GM13976 (cell line): ENCODE measurements around the gene KRTAP13-4.

ENCODE experiments used
- DNase-seq: peaks from one replicate; pipeline ENCODE4 v3.0.0; 2012; ENCODE audit warnings: low spot score
- in situ Hi-C: fragments of 300-500 bp; cut with MboI; formaldehyde crosslinking; loops from one replicate; pipeline ENCODE4 v1.12.0; 2022; ENCODE audit warnings: low sequenced_read_pairs, mixed read lengths, inconsistent platforms; ENCODE audit not compliant: unreplicated experiment
- TF ChIP-seq, protein P1 (sequence below): IDR thresholded peaks from 2 replicates; pipeline ENCODE4 v1.5.1; 2012; ENCODE audit warnings: borderline replicate concordance, mild to moderate bottlenecking; ENCODE audit not compliant: insufficient read depth; ENCODE audit errors: extremely low read depth, missing control alignments, control extremely low read depth

The KRTAP13-4 gene

DNA sequence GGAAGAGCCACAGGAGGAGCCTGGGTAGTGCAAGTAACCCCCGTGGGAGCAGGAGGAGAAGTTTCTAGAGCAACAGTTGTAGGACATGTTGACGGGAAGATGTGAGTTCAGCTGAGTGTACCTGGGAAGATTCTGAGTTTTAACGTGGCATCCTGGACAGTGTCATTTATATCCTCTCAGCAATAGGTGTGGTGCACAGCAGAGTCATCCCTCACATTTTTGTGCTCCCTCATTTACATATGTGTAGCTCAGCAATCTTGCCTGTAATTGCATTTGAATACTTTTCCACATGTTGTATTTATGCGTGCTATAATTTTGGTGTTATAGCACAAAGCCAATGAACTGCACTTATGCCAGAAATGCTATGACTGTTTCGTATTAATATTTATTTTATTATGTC lies 4.2 kb upstream of the KRTAP13-4 start, which contains the start of gene KRTAP13-3:
KRTAP13-3 (minus strand) TSS at position 101 of the 400 bp plus-strand sequence; CDS start at position 87, 14 bp downstream.
- in situ Hi-C loops: loop anchor here (25.0 kb wide), 1 partner anchor 111 kb away; the partner anchor contains the start of gene KRTAP19-6
- TF ChIP-seq, protein P1, sequence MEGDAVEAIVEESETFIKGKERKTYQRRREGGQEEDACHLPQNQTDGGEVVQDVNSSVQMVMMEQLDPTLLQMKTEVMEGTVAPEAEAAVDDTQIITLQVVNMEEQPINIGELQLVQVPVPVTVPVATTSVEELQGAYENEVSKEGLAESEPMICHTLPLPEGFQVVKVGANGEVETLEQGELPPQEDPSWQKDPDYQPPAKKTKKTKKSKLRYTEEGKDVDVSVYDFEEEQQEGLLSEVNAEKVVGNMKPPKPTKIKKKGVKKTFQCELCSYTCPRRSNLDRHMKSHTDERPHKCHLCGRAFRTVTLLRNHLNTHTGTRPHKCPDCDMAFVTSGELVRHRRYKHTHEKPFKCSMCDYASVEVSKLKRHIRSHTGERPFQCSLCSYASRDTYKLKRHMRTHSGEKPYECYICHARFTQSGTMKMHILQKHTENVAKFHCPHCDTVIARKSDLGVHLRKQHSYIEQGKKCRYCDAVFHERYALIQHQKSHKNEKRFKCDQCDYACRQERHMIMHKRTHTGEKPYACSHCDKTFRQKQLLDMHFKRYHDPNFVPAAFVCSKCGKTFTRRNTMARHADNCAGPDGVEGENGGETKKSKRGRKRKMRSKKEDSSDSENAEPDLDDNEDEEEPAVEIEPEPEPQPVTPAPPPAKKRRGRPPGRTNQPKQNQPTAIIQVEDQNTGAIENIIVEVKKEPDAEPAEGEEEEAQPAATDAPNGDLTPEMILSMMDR: no peak
- no peak for DNase-seq

DNA sequence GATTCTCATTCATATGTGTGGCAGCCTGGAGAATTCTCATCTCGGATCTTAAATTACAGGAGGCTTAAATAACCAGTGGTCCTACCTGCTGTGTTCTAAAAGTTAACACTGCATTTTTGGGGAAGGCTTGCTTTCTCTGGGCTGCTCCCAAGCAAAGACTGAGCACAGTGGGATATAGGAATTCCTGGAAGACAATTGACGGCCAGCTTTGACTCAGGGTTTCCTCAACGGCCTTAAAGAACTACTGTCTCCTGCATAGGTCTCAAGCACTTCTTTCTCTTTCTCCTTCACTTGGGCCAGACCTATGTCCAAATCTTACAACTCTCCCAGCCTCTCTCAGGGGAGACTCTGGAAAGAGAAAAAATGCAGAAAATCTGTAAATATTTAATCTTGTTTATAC lies 3.3 kb upstream of the KRTAP13-4 start:
- DNase-seq: no peak
- in situ Hi-C loops: loop anchor here (25.0 kb wide), 1 partner anchor 111 kb away; the partner anchor contains the start of gene KRTAP19-6

DNA sequence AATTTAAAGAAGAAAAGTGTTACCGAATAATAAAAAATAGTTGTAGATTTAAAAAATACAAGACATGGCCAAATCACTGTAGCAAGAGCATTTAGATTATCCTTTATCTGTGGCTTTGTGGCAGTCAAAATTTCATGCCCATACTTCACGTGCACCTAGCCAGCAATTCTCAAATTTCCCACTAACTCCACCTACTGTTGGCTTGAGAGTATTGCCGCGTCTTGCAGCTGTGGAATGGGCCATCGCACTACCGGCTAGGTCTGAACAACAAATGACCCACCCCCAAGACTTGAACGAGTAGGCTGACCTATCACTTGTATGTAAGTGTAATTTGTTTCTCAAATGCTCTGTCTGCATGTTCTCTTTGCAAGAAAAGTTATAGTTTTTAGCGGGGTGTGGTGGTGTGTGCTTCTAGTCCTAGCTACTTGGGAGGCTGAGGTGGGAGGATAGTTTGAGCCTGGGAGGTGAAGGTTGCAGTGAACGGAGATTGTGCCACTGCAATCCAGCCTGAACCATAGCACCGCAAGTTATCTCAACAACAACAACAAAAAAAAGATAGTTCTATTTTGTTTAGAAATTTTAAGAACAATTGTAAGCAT lies 4.1 kb downstream of the KRTAP13-4 start:
- in situ Hi-C loops: loop anchor here (25.0 kb wide), 1 partner anchor 103 kb away; the partner anchor contains the start of gene KRTAP19-6
- TF ChIP-seq, protein P1: no peak
- DNase-seq: no peak

More for the DNA sequence above, 3.3 kb upstream of the KRTAP13-4 start:
- TF ChIP-seq, protein P1: no peak

DNA sequence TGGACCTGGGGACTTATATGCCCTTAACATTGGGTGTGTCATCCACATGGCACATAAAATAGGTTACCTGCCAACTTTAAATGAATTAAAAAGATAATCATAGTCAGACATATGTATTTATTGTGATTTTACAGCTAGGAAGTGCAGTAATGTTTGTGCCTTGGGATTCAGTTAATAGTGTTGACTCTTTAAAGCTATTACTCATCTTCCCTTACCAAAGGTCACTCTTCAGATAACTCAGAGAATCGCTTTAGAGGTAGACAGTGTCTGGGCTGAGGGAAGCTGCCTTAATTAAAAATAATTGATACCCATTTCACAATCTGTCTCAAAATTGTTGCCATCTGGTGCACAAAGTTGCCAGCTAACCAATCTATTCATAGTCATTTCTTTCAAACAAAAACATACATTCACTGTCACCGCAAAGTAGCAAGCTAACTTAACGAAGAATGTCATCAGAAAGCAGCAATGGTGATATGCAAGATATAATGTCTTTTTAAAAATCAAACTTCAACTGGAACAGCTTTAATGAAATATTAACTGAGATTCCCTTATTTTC lies 7.1 kb downstream of the KRTAP13-4 start:
- in situ Hi-C loops: loop anchor here (25.0 kb wide), 1 partner anchor 100 kb away; the partner anchor contains the start of gene KRTAP19-6
- TF ChIP-seq, protein P1: no peak
- no peak for DNase-seq

DNA sequence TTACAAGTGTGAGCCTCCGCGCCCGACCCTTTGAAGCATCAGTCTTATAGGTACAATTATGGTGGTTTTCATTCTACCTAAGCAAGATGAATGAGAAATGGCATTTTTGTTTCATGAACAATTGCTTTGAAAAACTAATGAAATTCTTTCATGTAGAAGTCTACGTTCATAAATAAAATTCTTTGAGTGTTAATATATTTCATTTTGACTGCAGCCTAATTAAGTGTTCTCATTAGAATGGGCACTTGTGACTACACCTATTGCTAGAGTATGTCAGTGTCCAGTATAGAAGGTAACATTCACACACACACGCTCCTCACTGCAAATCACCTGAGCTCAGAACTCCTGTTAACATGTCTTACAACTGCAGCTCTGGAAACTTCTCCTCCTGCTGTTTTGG lies 10.0 kb downstream of the KRTAP13-4 start, which contains the start of gene KRTAP15-1:
KRTAP15-1 (plus strand) TSS at position 301 of the 400 bp plus-strand sequence; CDS start at position 354, 53 bp downstream.
- in situ Hi-C loops: loop anchor here (25.0 kb wide), 1 partner anchor 97 kb away; the partner anchor contains the start of gene KRTAP19-6
- DNase-seq: no peak
- TF ChIP-seq, protein P1: no peak

DNA sequence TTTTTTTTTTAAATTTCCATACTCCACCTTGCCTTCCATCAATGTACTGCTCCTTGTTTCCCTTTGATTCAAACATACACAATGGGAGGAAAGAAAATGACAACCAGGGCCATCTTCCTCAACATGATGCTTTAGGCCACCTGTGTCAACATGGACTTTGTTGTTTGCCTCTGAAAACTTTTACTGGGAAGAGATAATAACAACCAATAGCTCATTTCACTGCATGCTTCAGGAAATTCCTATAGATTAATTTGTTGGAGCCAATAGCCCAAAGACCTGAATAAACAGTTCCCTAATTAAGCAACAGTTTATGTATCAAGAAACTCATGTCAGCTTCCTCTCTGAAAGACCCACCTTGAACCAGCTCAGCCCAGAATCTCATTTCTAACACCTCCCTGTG lies 13.2 kb downstream of the KRTAP13-4 start:
- TF ChIP-seq, protein P1: no peak
- in situ Hi-C loops: loop anchor here (25.0 kb wide), 1 partner anchor 94 kb away; the partner anchor contains the start of gene KRTAP19-6
- no peak for DNase-seq
